ENCODE results near the gene ZFP36L1. TPM values are rescaled to one million over a fixed set of nuclear protein-coding genes. Genes with fewer than 3 reads are reported as not detected.

The ZFP36L1 gene
- total RNA-seq, 1 experiment from 2014 or later, result 304 TPM

- RAD21 ChIA-PET (ENCODE audit: low non-redundant PET in 1 of 2, low total read pairs in 2 of 2, uncharacterized antibody in 2 of 2, unreplicated experiment in 2 of 2), result no interaction called here
Measured at GRCh38 chr14:68756000-68756481, 36.8 kb downstream of the ZFP36L1 start.

GRCh38 chr14:68755016-68755353, 37.9 kb downstream of the ZFP36L1 start:
- Histone ChIP-seq H2AFZ (ENCODE audit: low read depth, low read length, poor library complexity, severe bottlenecking) (no peak overlapping the region), H3K79me2 (ENCODE audit: insufficient read depth, low read length) (no peaks in the 10 kb centered on the region), H3K9me2 (ENCODE audit: insufficient read depth) (no peaks in the 10 kb centered on the region), H3K4me2 (ENCODE audit: low read length) (no peak overlapping the region), H4K20me1 (ENCODE audit: insufficient read depth) (no peaks in the 10 kb centered on the region), H3K9ac (ENCODE audit: low read length) (no peak overlapping the region), H3K9me3 (ENCODE audit: control insufficient read depth in 1 of 2, insufficient read depth in 1 of 2, low read depth in 1 of 2, low read length in 2 of 2) (no peaks in the 10 kb centered on the region), H3K27me3 (ENCODE audit: insufficient read depth, low read length) (no peaks in the 10 kb centered on the region), H3K27ac (ENCODE audit: low read depth, low read length) (no peak overlapping the region), H3K4me1 (ENCODE audit: control insufficient read depth in 1 of 2, insufficient read depth in 2 of 2, low read length in 2 of 2) (no peaks in the 10 kb centered on the region), H3K4me3 (replicated peaks in 1 of 2; ENCODE audit: low read depth in 1 of 2, low read length in 2 of 2) (no peak overlapping the region), H3K36me3 (ENCODE audit: control insufficient read depth in 1 of 2, insufficient read depth in 2 of 2, low read length in 2 of 2) (no peaks in the 10 kb centered on the region)
- no TSS peak for BruUV-seq (replicated peaks)
- ATAC-seq, result no peak
- CTCF ChIA-PET, result no interaction called here
- RAD21 ChIA-PET (ENCODE audit: low non-redundant PET in 1 of 2, low total read pairs in 2 of 2, uncharacterized antibody in 2 of 2, unreplicated experiment in 2 of 2), result no interaction called here
- no peak for DNase-seq (ENCODE audit: low read depth, low spot score)
- POLR2A ChIA-PET, result no interaction called here
- intact Hi-C loops (cut with micrococcal nuclease), result no loop called here
- TF ChIP-seq EZH2phosphoT487 (IDR thresholded peaks at IDR 0.05; ENCODE audit: borderline replicate concordance), result no peak
- TF ChIP-seq, protein P1, sequence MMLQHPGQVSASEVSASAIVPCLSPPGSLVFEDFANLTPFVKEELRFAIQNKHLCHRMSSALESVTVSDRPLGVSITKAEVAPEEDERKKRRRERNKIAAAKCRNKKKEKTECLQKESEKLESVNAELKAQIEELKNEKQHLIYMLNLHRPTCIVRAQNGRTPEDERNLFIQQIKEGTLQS (IDR thresholded peaks at IDR 0.05), result 0 out of 2 replicates have a peak, but pooled peaks have one; percentile 9

More at GRCh38 chr14:68756000-68756481, 36.8 kb downstream of the ZFP36L1 start:
- Histone ChIP-seq H3K9me2 (ENCODE audit: insufficient read depth) (no peaks in the 10 kb centered on the region), H2AFZ (ENCODE audit: low read depth, low read length, poor library complexity, severe bottlenecking) (no peak overlapping the region), H3K27me3 (ENCODE audit: insufficient read depth, low read length) (no peaks in the 10 kb centered on the region), H3K4me1 (ENCODE audit: control insufficient read depth in 1 of 2, insufficient read depth in 2 of 2, low read length in 2 of 2) (no peaks in the 10 kb centered on the region), H3K27ac (ENCODE audit: low read depth, low read length) (no peak overlapping the region), H3K9ac (ENCODE audit: low read length) (no peak overlapping the region), H3K4me2 (ENCODE audit: low read length) (no peak overlapping the region), H3K9me3 (ENCODE audit: control insufficient read depth in 1 of 2, insufficient read depth in 1 of 2, low read depth in 1 of 2, low read length in 2 of 2) (no peaks in the 10 kb centered on the region), H3K4me3 (replicated peaks in 1 of 2; ENCODE audit: low read depth in 1 of 2, low read length in 2 of 2) (no peak overlapping the region), H3K79me2 (ENCODE audit: insufficient read depth, low read length) (no peaks in the 10 kb centered on the region), H4K20me1 (ENCODE audit: insufficient read depth) (no peaks in the 10 kb centered on the region), H3K36me3 (ENCODE audit: control insufficient read depth in 1 of 2, insufficient read depth in 2 of 2, low read length in 2 of 2) (no peaks in the 10 kb centered on the region)
- TF ChIP-seq ZFX (IDR thresholded peaks at IDR 0.05) (no peak), SIN3A (IDR thresholded peaks at IDR 0.05; ENCODE audit: low read depth) (no peak)
- TF ChIP-seq, protein P2, sequence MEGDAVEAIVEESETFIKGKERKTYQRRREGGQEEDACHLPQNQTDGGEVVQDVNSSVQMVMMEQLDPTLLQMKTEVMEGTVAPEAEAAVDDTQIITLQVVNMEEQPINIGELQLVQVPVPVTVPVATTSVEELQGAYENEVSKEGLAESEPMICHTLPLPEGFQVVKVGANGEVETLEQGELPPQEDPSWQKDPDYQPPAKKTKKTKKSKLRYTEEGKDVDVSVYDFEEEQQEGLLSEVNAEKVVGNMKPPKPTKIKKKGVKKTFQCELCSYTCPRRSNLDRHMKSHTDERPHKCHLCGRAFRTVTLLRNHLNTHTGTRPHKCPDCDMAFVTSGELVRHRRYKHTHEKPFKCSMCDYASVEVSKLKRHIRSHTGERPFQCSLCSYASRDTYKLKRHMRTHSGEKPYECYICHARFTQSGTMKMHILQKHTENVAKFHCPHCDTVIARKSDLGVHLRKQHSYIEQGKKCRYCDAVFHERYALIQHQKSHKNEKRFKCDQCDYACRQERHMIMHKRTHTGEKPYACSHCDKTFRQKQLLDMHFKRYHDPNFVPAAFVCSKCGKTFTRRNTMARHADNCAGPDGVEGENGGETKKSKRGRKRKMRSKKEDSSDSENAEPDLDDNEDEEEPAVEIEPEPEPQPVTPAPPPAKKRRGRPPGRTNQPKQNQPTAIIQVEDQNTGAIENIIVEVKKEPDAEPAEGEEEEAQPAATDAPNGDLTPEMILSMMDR (IDR thresholded peaks at IDR 0.05 in 2 of 3, conservative IDR thresholded peaks at IDR 0.05 in 1 of 3; ENCODE audit: borderline replicate concordance in 1 of 3, insufficient read depth in 1 of 3, low read depth in 2 of 3, low read length in 2 of 3), result no peak
- POLR2A ChIA-PET, result no interaction called here
- DNase-seq (ENCODE audit: low read depth, low spot score), result no peak
- intact Hi-C loops (cut with micrococcal nuclease), result no loop called here
- no peak for ATAC-seq
- CTCF ChIA-PET, result no interaction called here
- no TSS peak for BruUV-seq (replicated peaks)
